ENCODE results near the gene DPP10.
"Not testable (repeated sequence)": the region's sequence is repeated elsewhere in the genome, so short reads cannot be mapped to it uniquely, and the experiment has no call there.

Gene DPP10

GRCh38 chr2:114729026-114729425 is 286.6 kb downstream of the DPP10 start:
- DNase-seq, result no peak

- no peak for DNase-seq
Measured at GRCh38 chr2:114735126-114735525, 292.7 kb downstream of the DPP10 start.

DNA sequence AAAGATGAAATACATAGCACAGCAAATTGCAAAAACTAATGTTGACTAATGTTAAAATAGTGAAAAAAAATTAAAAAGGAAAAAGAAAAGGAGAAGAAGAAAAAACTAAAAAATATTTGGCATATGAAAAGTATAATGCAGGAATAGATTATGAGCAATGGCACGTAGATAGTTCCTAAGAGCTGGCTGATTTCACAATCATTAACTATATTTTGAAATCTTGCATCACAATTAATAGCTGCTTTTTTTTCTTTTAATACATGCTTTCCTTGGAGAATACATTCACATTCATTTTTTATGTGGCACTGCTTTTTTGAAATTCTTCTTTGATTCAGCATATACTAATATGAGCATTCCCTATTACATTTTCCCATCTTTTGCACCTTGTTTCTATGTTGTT is 299.8 kb downstream of the DPP10 start:
- DNase-seq, result no peak

DNA sequence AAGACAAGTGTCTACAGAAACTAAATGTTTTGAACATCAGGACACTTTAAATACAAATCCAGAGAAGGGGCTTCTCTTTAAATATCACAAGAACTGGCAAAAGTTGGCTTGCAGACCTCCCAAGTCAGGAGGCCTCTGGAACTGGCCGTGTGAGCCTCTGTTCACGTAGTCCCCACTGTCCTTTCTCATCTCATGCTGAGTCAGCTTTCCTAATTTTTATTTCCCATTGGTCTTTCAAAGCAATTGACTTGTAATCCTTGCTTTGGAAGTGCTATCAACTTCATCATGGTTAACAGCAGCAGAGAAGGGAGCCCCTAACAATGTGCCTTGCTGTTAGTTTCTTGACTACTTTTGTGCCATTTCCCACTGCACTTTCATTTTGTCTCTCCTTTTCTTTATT is 303.3 kb downstream of the DPP10 start:
- no peak for DNase-seq

DNA sequence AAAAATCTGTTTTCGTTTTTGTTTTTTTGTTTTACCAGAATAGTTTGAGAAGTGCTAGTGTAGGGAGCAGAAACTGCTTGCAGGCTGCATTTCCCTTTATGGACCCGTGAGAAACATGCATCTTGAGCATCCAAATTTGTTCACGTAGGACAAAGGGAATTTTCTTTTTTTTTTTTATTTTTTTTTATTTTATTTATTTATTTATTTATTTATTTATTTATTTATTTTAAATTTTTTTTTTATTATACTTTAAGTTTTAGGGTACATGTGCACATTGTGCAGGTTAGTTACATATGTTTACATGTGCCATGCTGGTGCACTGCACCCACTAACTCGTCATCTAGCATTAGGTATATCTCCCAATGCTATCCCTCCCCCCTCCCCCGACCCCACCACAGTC is 305.7 kb downstream of the DPP10 start:
- DNase-seq, result not testable (repeated sequence)

DNA sequence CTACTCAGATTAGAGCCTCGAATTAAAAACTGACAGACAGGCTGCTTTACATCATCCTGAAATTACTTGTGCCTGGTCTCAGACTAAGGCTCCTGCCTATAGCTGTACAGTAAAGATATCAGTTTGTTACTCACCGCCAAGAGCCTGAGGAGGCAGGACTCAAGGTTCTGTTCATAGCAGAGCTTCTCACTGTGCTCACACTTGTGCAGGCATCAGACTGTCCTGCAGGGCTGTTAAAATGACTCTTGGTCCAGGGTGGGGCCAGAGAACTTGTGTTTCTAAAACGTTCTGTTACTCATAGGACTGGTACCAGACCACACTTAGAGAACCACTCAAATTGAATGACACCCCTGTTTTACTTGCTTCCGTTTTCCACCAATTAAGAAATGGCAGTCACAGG is 310.0 kb downstream of the DPP10 start:
- DNase-seq, result no peak

DNA sequence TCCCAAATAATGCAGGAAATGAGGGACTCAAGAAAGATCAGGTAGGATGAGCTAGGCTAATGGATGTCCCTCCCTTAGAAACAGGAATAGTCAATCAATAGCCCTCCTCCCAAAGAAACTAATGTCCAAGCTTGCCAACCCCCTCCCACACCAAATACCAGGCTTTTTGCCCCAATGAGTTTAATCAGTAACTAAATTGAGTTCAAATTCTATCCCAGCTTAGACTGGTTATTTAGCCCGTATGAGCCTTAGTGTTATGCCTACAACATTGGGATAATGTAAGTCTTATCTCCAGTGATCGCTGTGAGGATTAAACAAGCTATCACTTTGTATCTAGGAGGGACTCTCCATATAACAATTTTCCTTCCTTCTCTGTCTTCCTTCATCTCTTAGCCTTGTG is 310.7 kb downstream of the DPP10 start:
- DNase-seq, result no peak

GRCh38 chr2:114754907-114755563 is 312.6 kb downstream of the DPP10 start:
- DNase-seq, result no peak

DNA sequence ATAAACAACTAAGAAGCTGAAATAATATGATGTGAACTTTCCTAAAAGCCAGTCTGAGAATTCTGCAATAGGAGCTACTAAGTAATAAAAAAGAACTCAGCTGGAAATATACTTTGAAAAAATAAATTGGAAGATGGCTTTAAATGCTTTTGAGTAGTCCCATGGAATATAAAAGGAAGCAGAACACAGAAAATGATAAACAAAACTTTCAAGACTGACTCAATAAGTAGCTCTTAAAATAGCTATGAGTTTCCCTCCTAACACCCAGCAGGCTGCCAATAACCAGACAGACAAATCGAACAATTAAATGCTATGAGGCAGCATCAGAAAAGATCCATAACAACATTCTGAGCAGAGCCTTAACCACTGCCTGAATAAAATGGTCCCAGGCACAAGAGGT is 319.9 kb downstream of the DPP10 start:
- no peak for DNase-seq

DNA sequence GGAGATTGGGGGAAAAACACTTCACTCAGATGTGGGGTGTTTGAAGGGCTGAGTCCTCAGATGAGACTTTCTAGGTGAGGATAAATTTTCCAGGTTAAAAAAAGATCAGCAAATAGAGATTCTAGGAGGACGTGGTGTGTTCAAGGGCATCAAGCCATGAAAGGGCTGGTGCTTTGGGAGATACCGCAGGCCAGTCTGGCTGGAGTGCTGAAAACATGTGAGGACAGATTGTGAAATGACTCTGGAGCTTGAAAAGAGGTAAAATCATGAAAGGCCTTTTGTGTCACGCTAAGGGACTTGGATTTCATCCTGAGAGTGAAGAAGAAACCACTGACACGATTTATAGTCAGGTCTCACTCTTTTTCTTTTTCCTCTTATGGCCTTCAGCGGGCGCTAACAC is 320.5 kb downstream of the DPP10 start:
- DNase-seq, result no peak

DNA sequence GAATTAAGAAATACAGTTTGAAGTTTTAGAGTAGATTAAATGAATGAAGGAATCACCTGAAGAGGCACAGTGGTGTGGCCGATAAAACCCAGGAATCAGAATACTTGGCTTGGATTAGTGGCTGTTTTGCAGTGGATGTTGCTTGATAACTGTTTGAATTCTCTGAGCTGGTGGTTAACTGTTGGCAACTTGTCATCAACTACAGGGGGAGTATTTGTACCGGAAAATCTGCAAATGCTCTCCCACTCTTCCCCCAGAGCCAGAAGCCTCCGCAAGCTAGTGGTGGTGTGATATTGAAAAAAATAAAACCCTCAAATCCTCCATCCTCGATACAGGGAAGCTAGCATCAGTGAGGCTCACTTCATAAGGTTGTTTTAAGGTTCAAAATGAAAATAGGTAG is 326.7 kb downstream of the DPP10 start:
- DNase-seq, result no peak

DNA sequence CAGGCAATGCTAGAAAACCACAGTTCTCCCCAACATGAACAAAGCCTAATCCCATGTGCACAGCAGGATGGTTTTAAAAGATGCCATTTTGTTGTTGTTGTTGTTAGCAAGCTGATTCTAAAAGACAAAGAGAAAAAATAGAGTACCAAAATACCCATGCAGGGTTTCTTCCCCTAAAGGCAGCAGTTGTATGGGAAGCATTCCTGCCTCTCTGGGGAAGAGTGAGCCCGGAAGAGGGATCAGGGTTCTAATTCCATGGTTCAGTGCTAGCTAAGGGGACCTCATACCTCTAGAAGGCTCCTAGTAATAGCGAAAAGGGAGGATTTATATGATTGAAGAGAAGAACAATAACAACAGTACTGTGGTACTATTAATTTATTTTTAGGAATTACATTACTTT is 327.6 kb downstream of the DPP10 start:
- DNase-seq, result no peak

- DNase-seq, result no peak
Measured at GRCh38 chr2:114784046-114784445, 341.6 kb downstream of the DPP10 start.

GRCh38 chr2:114784890-114785583 is 342.6 kb downstream of the DPP10 start:
- no peak for DNase-seq

DNA sequence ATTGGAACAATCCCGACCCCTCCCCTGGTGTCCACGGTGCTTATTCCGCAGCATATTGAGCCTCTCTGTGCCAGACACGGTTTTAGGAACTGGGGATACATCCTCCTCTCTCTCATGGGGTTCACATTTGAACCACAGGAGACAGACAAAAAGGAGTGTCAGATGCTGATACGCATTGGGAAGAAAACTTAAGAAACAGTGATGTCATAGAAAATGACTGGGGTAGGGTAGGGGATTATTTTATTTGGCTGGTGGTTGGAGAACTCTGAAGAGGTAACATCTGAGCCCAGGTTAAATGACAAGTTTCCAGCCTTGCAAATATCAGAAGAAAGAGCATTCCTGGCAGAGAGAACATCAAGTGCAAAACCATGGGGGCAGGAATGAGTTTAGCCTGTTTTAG is 344.5 kb downstream of the DPP10 start:
- no peak for DNase-seq

- no peak for DNase-seq
Measured at GRCh38 chr2:114787486-114787885, 345.0 kb downstream of the DPP10 start.

GRCh38 chr2:114789989-114790388 is 347.5 kb downstream of the DPP10 start:
- DNase-seq, result no peak

GRCh38 chr2:114797540-114797939 is 355.1 kb downstream of the DPP10 start:
- DNase-seq, result no peak

- DNase-seq, result no peak
Measured at GRCh38 chr2:114797942-114798341, 355.5 kb downstream of the DPP10 start.

- DNase-seq, result no peak
Measured at GRCh38 chr2:114800371-114800770, 357.9 kb downstream of the DPP10 start.

DNA sequence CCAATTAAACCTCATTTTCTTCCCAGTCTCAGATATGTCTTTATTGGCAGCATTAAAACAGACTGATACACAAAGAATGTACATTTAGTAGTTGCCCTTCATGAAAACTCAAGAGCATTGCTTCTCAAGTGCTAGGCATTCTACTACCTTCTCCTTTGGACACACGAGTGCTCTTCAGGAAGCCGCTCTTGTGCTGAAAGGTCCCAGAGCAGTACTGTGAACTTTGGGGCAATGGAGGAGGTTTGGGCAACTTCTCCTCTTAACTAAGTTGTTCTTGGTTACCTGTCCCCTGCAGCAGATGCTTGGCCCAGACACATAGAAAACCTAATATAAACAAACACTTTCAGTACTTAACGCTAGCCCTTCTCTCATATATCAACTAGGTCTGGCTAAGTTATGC is 362.8 kb downstream of the DPP10 start:
- no peak for DNase-seq

GRCh38 chr2:114810092-114810491 is 367.7 kb downstream of the DPP10 start:
- no peak for DNase-seq

DNA sequence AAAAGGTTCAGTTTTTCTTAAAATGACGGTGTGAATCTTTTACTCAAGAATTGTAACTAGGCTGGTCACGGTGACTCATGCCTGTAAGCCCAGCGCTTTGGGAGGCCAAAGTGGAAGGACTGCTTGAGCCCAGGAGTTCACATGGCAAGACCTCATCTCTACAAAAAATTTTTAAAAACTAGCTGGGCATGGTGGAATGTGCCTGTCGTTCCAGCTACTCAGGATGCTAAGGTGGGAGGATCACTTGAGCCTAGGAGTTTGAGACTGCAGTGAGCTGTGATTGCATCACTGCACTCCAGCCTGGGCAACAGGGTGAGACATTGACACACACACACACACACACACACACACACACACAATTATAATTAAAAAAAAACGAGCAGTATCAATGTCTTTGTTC is 369.8 kb downstream of the DPP10 start:
- no peak for DNase-seq

- DNase-seq, result no peak
Measured at GRCh38 chr2:114814355-114814754, 371.9 kb downstream of the DPP10 start.

GRCh38 chr2:114821055-114821454 is 378.6 kb downstream of the DPP10 start:
- no peak for DNase-seq
